Epidermal melanocyte (primary cell): ENCODE data around the gene STIM1.

Source experiments
- DNase-seq: peaks from one replicate; pipeline ENCODE4 v3.0.0; 2011; ENCODE audit warnings: low spot score; ENCODE audit not compliant: insufficient read length

The STIM1 gene

GRCh38 chr11:3946455-3947017, 91.1 kb downstream of the STIM1 start:
- DNase-seq, result no peak

GRCh38 chr11:3947061-3947460, 91.6 kb downstream of the STIM1 start:
- DNase-seq, result no peak

- DNase-seq, result no peak
Measured at GRCh38 chr11:3949125-3949524, 93.7 kb downstream of the STIM1 start.

GRCh38 chr11:3950996-3951660, 95.7 kb downstream of the STIM1 start:
- no peak for DNase-seq

GRCh38 chr11:3952715-3953114, 97.3 kb downstream of the STIM1 start:
- no peak for DNase-seq

- no peak for DNase-seq
Measured at GRCh38 chr11:3953327-3953726, 97.9 kb downstream of the STIM1 start.

- DNase-seq, result no peak
Measured at GRCh38 chr11:3954448-3955298, 99.2 kb downstream of the STIM1 start.

GRCh38 chr11:3955299-3955665, 99.8 kb downstream of the STIM1 start:
- no peak for DNase-seq

GRCh38 chr11:3956038-3956437, 100.6 kb downstream of the STIM1 start:
- no peak for DNase-seq

GRCh38 chr11:3956748-3957147, 101.3 kb downstream of the STIM1 start:
- DNase-seq, result no peak

- no peak for DNase-seq
Measured at GRCh38 chr11:3957437-3957836, 102.0 kb downstream of the STIM1 start.

GRCh38 chr11:3958281-3958680, 102.8 kb downstream of the STIM1 start:
- no peak for DNase-seq

- DNase-seq, result no peak
Measured at GRCh38 chr11:3959015-3959902, 103.8 kb downstream of the STIM1 start.

- no peak for DNase-seq
Measured at GRCh38 chr11:3959903-3960265, 104.4 kb downstream of the STIM1 start.

- DNase-seq, result no peak
Measured at GRCh38 chr11:3962406-3962840, 107.0 kb downstream of the STIM1 start.

GRCh38 chr11:3964056-3964455, 108.6 kb downstream of the STIM1 start:
- DNase-seq, result no peak

- DNase-seq, result no peak
Measured at GRCh38 chr11:3964935-3965604, 109.6 kb downstream of the STIM1 start.

- no peak for DNase-seq
Measured at GRCh38 chr11:3967695-3968094, 112.2 kb downstream of the STIM1 start.

GRCh38 chr11:3969200-3969599, 113.7 kb downstream of the STIM1 start:
- no peak for DNase-seq

GRCh38 chr11:3969613-3970012, 114.1 kb downstream of the STIM1 start:
- no peak for DNase-seq

- no peak for DNase-seq
Measured at GRCh38 chr11:3970108-3970507, 114.6 kb downstream of the STIM1 start.
